GM10847 (cell line): ENCODE measurements around the gene CMBL.

Experiments used
- POLR2A ChIP-seq: IDR thresholded peaks from 2 replicates; pipeline ENCODE4 v1.6.1; 2011; ENCODE audit not compliant: insufficient read length; ENCODE audit errors: extremely low read depth

Gene CMBL

GRCh38 chr5:10307206-10308148 lies at the start of gene CMBL:
TSS of gene CMBL (minus strand) at chr5:10307902. CDS start at chr5:10290762, 17,140 bp downstream.
- peak; percentile 8 for TF ChIP-seq POLR2A

DNA sequence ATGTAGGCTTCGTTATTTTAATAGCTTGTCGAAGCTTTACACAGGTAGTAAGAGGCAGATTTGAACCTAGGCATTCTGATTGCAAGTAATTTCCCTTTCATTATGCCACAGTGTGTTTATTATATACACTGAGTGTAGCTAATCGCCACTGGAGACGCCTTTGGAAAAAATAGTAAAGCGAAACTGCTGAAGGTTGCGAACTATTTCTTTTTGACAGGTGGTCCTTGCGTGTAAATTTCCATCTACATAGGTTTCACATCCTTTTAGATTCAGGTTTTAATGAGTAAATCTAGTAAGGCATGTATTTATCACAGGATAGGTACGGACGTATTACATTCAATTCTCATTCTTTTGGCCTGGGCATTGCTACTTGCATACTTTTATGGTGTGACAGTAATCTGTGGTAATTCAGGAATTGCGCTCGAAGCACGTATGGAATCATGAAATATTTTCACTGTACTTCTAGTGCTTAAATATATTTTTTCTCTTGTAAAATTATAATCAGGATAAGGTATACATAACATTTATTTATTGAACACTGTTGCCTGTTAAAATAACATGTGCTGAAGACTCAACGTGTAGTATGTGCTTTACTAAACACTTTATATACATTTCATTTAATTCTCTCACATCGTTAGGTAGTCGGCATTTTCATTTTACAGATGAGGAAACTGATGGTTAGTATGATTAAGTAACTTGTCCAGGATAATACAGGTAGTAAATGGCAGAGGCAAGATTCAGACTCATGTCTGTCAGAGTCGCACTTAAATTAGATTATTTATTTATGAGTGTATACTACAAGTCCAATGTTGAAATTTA lies 47.6 kb upstream of the CMBL start:
- no peak for TF ChIP-seq POLR2A

DNA sequence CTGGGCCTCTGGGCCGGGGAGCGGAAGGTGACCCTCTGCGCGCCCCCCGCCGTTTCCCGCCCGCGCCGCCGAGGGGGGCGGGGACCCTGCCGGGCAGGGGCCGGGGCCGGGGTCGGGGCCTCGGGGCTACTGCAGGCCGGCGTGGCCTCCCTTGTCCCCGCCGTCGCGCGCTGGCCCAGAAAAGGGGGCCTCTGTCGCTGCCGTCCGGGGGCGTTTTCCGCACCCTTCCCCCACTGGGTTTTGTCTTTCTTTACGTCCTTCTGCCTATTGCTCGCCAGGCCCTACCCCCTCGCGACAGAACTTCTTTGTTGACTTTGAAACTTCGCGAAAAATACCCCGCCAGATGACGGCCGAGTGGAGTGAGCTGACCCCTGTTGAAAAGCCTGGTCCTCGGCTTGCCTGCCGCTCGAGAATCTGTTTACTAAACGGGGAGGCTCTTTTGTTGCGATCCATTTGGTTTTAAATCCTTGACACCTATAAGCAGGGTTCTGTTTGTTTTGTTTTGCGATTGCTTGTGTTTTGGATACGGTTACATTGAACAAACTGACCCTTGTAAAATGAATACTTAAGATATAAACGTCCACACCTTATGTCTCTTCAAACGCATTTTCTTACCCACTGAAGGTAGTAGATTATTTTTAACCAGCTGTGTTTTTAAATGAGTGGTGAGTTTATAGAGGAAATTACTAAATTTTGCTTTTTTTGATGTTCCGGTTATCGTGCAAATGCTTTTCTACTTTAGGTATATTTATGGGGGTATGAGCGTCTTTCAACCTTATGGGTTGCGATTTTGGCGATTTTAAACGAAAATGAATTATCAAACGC lies 46.6 kb upstream of the CMBL start:
- TF ChIP-seq POLR2A, result no peak

DNA sequence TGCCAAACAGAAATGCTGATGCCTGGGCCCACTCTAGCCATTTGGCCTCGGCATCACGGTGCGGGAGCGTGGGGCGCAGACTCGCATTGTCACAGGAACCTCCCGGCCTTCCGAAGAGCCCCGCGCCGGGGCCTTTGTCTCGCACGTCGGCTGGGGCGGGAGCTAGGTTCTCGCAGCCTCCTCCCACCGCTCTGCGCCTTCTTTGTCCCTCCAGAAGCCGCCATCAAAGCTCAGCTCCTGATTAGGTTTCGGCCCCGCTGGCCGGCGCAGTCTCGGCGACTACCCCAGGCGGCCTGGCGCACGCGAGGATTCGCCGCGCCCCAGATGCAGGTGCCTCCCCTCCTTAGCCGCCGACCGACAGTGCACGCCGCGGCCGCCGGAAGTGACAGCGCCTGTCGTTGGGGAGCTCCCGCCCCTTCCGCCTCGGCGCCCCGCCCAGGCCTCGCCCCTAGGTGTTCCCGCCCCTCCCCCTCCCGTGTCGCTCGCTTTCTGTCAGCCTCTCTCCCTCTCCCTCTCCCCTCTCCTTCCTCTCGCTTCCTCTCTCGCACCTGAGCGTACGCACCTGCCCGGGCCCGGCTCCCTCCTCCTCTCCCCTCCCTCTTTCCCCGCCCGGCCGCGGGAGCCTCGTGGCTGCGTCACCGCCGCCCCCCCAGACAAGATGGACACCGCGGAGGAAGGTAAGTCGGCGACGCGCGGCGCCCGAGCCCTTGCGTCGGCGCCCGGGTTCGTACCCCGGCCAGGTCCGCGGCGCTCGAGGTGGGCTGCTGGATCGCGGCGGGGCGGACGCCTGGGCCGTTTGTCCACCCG lies 45.7 kb upstream of the CMBL start, which contains the start of gene MARCHF6:
TSS of gene MARCHF6 (plus strand) at position 455 of the 807 bp plus-strand sequence. CDS start at position 659, 204 bp downstream.
- peak; percentile 91 for TF ChIP-seq POLR2A

DNA sequence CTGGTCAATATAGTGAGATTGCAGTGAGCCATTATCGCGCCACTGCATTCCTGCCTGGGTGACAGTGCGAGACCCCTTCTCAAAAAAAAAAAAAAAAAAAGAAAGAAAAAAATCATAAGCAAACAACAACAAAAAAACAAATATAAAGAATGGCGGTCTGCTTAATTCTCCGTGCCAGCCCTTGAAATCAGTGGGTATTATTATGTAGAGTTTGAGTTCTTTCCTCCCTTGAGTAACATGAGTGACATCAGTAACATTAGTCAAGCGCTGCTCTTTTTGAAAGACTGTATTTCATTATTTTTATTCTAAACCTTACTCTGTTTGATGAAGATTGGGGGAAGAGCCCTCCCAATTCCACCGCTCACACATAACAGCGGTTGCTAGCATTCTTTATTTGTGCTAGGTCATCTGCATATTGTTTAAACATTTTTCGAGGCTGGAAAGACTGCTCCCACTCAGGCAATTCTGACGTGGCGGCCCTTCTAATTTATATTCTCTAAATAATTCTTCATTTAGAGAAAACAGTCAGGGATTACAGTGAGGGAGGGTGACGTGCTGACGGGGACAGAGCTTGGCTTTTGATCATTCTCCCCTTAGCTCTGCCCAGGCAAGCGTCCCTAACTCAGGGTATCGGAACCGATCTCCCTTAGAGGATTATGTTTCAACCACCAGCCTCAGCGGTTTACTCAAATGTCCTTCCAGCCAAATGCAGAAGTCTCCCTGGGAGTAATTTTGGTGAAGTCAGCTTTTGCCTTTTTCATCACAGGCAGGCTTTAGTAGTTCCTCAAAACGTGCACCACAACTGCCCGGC lies 44.9 kb upstream of the CMBL start:
- TF ChIP-seq POLR2A, result no peak

GRCh38 chr5:10351919-10352318 lies 44.2 kb upstream of the CMBL start:
- TF ChIP-seq POLR2A, result no peak

GRCh38 chr5:10351199-10351905 lies 43.6 kb upstream of the CMBL start:
- no peak for TF ChIP-seq POLR2A

- no peak for TF ChIP-seq POLR2A
Observed at GRCh38 chr5:10348258-10348657, 40.6 kb upstream of the CMBL start.

- no peak for TF ChIP-seq POLR2A
Observed at GRCh38 chr5:10343486-10343885, 35.8 kb upstream of the CMBL start.

DNA sequence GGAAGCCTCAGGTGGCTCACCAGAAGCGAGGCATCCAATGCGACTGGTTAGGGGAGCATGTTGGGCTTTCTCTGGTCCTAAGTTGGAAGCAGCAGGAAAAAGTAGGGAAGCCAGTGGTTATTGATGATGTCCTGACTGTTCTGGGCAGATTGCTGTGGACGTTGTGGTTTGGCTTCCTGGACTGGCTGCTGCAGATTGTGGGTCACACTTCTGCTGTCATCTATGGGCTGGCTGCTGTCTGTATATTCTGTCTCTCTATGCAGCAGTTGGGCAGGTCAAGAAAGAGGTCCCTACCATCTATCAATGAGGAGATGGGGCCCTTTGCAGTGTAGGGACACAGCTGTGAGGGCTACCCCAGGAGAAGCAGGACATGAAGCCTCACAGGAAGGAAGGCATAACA lies 32.3 kb upstream of the CMBL start:
- TF ChIP-seq POLR2A, result no peak

DNA sequence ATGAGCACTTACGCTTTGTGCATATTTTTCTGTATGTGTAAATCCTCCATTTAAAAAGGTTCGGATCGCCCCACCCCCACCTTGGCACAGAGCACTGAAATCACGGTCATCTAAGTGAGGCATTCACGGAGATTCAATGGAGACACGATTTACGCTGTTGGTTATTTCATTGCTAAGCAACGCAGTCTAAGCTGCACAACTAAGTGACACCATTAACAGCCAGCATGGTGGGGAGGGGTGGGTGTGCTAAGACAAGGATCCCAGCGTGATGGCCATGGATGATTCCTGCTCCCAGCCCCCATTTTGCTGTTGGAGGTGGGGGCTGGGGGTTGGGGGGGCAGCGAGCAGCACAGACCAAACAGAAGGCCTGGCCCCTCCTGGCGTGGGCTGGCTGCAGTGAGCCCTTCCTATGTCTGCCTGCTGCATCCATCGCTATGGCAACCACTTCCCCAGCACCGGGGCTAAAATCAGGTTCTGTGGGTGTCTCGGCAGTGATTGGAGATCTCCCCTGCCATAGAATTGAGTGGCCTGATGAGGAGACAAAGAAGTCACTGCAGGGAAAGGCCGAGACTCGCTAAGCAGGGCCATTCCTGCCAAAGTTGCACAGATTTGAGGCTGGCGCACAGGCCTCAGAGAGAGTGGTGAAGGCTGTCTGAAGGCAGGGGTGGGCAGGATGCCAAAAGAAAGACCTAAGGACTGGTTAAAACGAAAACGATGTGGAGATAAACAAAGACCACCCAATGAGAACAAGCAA lies 31.5 kb upstream of the CMBL start:
- no peak for TF ChIP-seq POLR2A

DNA sequence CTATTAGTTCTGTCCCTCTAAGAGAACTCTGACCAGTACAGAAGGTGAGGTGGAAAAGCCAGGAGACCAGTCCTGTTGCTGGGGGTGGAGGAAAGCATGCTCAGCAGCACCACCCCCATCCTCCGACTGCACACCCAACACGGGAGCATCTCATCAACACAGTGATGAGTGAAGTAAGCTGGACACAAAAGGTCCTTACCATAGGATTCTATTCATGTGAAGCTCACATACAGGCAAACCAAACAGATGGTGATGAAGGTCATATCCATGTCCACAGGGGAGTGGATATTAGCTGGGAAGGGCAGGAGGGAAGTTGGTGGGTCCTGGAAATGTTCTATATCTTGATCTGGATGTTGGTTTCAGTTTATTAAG lies 31.0 kb upstream of the CMBL start:
- TF ChIP-seq POLR2A, result no peak

- no peak for TF ChIP-seq POLR2A
Observed at GRCh38 chr5:10337986-10338385, 30.3 kb upstream of the CMBL start.
